Measurements from ENCODE around the gene OR2T8. TPM values are rescaled to one million over a fixed set of nuclear protein-coding genes. Genes with fewer than 3 reads are reported as not detected.

OR2T8 gene
- total RNA-seq, 1 experiment from 2014 or later, result not detected

DNA sequence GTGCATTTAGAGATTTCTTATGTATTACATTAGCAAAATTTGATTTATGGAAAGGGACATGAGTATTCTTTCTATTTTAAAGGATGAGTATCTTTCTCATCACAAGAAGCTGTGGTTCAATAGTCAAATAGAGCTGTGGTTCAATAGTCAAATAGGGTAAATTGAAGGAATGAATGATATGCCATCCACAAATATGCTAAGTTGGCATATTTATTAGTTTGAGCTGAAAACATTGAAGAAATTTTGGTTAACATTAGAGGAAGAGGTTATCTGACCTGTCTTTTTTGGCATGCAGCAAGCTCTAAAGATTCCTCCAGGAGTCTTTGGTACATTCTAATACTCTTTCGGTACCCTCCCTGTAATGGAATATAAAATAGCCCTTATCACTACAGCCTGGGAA, 33.4 kb downstream of the OR2T8 start:
- Mint-ChIP-seq H3K9me3 (ENCODE audit: low read depth, unreplicated experiment) (peaks cover 29% of the 10 kb centered on the region), H3K27me3 (ENCODE audit: unreplicated experiment) (no peaks in the 10 kb centered on the region), H3K27ac (ENCODE audit: unreplicated experiment) (no peak overlapping the region), H3K4me3 (ENCODE audit: low read depth, unreplicated experiment) (no peak overlapping the region), H3K36me3 (ENCODE audit: insufficient read depth, unreplicated experiment) (no peaks in the 10 kb centered on the region), H3K4me1 (ENCODE audit: low read depth, unreplicated experiment) (no peaks in the 10 kb centered on the region)
- CTCF ChIA-PET, result no interaction called here
- DNase-seq, result no peak
- TF ChIP-seq, protein P1, sequence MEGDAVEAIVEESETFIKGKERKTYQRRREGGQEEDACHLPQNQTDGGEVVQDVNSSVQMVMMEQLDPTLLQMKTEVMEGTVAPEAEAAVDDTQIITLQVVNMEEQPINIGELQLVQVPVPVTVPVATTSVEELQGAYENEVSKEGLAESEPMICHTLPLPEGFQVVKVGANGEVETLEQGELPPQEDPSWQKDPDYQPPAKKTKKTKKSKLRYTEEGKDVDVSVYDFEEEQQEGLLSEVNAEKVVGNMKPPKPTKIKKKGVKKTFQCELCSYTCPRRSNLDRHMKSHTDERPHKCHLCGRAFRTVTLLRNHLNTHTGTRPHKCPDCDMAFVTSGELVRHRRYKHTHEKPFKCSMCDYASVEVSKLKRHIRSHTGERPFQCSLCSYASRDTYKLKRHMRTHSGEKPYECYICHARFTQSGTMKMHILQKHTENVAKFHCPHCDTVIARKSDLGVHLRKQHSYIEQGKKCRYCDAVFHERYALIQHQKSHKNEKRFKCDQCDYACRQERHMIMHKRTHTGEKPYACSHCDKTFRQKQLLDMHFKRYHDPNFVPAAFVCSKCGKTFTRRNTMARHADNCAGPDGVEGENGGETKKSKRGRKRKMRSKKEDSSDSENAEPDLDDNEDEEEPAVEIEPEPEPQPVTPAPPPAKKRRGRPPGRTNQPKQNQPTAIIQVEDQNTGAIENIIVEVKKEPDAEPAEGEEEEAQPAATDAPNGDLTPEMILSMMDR (IDR thresholded peaks at IDR 0.05; ENCODE audit: unreplicated experiment), result no peak
- no TSS peak for BruUV-seq (replicated peaks)
- intact Hi-C loops (cut with micrococcal nuclease; ENCODE audit: unreplicated experiment), result no loop called here

DNA sequence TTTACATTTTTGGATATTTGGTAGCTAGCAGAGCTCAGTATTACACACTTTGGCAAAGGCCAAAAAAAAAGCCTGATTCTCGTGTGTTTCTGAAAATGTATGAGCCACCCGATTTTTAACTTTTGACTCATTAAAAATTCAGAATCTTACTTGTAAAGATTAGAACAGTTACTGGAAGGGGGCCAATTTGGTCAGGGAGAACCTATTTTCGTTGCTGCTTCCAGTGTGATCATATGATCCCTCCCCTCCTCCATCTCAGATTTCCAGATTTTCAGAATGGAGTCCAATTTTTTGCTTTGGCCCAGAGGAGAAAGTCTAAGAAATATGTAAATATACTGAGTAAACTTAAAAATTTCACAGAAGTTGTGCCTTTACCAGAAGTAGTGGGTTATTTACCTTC, 41.7 kb downstream of the OR2T8 start:
- intact Hi-C loops (cut with micrococcal nuclease; ENCODE audit: unreplicated experiment), result no loop called here
- DNase-seq, result no peak
- no peaks in the 10 kb centered on the region for H3K4me1 Mint-ChIP-seq (ENCODE audit: low read depth, unreplicated experiment)
- TF ChIP-seq, protein P1 (IDR thresholded peaks at IDR 0.05; ENCODE audit: unreplicated experiment), result no peak
- peaks cover 21% of the 10 kb centered on the region for H3K9me3 Mint-ChIP-seq (ENCODE audit: low read depth, unreplicated experiment)
- BruUV-seq (replicated peaks), result no TSS peak
- H3K36me3 Mint-ChIP-seq (ENCODE audit: insufficient read depth, unreplicated experiment), result no peaks in the 10 kb centered on the region
- CTCF ChIA-PET, result no interaction called here
- H3K27me3 Mint-ChIP-seq (ENCODE audit: unreplicated experiment), result no peaks in the 10 kb centered on the region
- H3K27ac Mint-ChIP-seq (ENCODE audit: unreplicated experiment), result no peak overlapping the region
- H3K4me3 Mint-ChIP-seq (ENCODE audit: low read depth, unreplicated experiment), result no peak overlapping the region

DNA sequence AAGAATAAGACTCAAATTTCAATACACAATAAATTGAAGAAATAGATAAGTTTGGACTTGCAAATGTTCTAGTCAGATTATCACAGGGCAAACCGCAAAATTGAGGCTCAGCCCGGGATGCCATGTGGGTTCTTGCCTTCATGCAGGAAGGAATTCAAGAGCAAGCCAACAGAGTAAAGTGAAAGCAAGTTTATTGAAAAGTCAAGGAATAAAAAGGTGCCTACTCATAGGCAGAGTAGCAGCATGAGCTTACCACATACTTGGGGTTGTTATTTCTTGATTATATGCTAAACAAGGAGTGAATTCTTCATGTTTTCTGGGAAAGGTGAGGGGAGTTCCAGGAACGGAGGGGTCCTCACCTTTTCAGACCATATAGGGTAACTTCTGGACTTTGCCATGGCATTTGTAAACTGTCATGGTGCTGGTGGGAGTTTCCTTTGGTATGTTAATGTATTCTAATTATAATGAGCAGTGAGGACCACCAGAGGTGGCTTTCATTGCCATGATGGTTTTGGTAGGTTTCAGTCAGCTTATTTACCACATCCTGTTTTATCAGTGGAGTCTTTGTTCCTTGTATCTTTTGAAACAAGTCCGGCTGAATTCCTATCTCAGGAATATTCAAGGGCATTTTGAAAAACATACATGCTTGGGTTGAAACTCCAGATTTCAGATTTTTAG, 43.0 kb downstream of the OR2T8 start:
- H3K27me3 Mint-ChIP-seq (ENCODE audit: unreplicated experiment), result no peaks in the 10 kb centered on the region
- intact Hi-C loops (cut with micrococcal nuclease; ENCODE audit: unreplicated experiment), result no loop called here
- DNase-seq, result no peak
- no peak overlapping the region for H3K4me3 Mint-ChIP-seq (ENCODE audit: low read depth, unreplicated experiment)
- no peaks in the 10 kb centered on the region for H3K36me3 Mint-ChIP-seq (ENCODE audit: insufficient read depth, unreplicated experiment)
- TF ChIP-seq, protein P1 (IDR thresholded peaks at IDR 0.05; ENCODE audit: unreplicated experiment), result no peak
- no peaks in the 10 kb centered on the region for H3K4me1 Mint-ChIP-seq (ENCODE audit: low read depth, unreplicated experiment)
- CTCF ChIA-PET, result no interaction called here
- H3K27ac Mint-ChIP-seq (ENCODE audit: unreplicated experiment), result no peak overlapping the region
- BruUV-seq (replicated peaks), result no TSS peak
- H3K9me3 Mint-ChIP-seq (ENCODE audit: low read depth, unreplicated experiment), result peaks cover 21% of the 10 kb centered on the region

DNA sequence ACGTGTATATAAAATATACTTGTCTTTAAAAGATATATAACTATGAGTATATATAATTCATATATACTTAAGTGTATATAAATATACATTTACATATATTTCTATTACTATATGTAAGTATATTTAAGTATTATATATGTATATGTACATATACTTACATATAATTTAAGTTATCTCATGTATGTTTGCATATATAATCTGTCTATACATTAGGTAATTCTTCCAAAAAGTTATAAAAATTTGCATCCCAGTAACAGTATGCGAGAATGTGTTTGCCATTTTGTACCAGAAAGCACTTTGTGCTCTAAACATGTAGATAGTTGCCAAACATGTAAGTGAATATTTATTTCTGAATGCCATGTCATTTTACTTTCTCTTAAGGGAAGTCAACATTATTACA, 44.9 kb downstream of the OR2T8 start, which contains the start of gene OR2AK2:
Gene OR2AK2, plus strand, starts transcription at position 301 of the 400 bp plus-strand sequence. CDS start 144 bp downstream, outside the sequence.
- Mint-ChIP-seq H3K27me3 (ENCODE audit: unreplicated experiment) (no peaks in the 10 kb centered on the region), H3K9me3 (ENCODE audit: low read depth, unreplicated experiment) (peaks cover 16% of the 10 kb centered on the region), H3K4me1 (ENCODE audit: low read depth, unreplicated experiment) (no peaks in the 10 kb centered on the region), H3K27ac (ENCODE audit: unreplicated experiment) (no peak within 1 kb of the TSS), H3K36me3 (ENCODE audit: insufficient read depth, unreplicated experiment) (no peaks in the 10 kb centered on the region), H3K4me3 (ENCODE audit: low read depth, unreplicated experiment) (no peak within 1 kb of the TSS)
- no TSS peak for BruUV-seq (replicated peaks)
- DNase-seq, result no peak
- TF ChIP-seq, protein P1 (IDR thresholded peaks at IDR 0.05; ENCODE audit: unreplicated experiment), result no peak
- CTCF ChIA-PET, result no interaction called here
- intact Hi-C loops (cut with micrococcal nuclease; ENCODE audit: unreplicated experiment), result no loop called here

Measured in Calu3 (cell line).